Lower leg skin (tissue), 3 donors: ENCODE results near the gene ORM2.

Source experiments
- POLR2A ChIP-seq, 2 donors: fragments of 450-650 bp; IDR thresholded peaks; one replicate each; pipeline ENCODE4 v1.6.1; 2016 to 2017; ENCODE audit warnings: antibody characterized with exemption in 2 of 2, mild to moderate bottlenecking in 1 of 2, moderate library complexity in 1 of 2
- TF ChIP-seq, protein P1 (sequence below), 3 donors: fragments of 450-650 bp; IDR thresholded peaks; one replicate each; pipeline ENCODE4 v1.5.1; 2016; ENCODE audit warnings: antibody characterized with exemption in 3 of 3, mild to moderate bottlenecking in 3 of 3, moderate library complexity in 2 of 3

DNA sequence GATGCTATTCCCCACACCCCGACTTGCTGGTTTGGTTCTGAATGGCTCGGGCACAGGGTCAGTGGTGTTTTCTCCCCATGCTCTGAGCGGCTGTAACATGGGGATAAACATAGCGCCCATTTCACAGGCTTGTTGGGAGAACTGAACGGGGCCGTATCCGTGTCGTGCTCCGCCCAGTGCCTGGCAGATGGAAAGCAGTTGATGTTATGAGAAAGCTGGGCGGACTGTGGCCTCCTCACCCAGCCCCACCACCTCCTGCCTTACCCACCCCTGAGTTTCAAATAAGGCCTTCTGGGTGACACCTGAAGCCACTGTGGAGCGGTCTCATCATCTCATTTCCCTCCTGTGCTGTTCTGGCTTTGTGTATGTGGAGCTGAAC is 14.5 kb downstream of the ORM2 start:
- TF ChIP-seq, protein P1, sequence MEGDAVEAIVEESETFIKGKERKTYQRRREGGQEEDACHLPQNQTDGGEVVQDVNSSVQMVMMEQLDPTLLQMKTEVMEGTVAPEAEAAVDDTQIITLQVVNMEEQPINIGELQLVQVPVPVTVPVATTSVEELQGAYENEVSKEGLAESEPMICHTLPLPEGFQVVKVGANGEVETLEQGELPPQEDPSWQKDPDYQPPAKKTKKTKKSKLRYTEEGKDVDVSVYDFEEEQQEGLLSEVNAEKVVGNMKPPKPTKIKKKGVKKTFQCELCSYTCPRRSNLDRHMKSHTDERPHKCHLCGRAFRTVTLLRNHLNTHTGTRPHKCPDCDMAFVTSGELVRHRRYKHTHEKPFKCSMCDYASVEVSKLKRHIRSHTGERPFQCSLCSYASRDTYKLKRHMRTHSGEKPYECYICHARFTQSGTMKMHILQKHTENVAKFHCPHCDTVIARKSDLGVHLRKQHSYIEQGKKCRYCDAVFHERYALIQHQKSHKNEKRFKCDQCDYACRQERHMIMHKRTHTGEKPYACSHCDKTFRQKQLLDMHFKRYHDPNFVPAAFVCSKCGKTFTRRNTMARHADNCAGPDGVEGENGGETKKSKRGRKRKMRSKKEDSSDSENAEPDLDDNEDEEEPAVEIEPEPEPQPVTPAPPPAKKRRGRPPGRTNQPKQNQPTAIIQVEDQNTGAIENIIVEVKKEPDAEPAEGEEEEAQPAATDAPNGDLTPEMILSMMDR (IDR thresholded peaks at IDR 0.05), result no peak
- TF ChIP-seq POLR2A (IDR thresholded peaks at IDR 0.05), result no peak
